NCI-H1436 treated with DMSO at 0.1 percent for 48 hours (cell line): ENCODE results near the gene CFAP299.
"Not testable (repeated sequence)": the region's sequence is repeated elsewhere in the genome, so short reads cannot be mapped to it uniquely, and the experiment has no call there.

Experiments used
- DNase-seq: peaks from one replicate; lab custom pipeline; 2025; lab: John Stamatoyannopoulos, UW

CFAP299 gene

GRCh38 chr4:80335554-80336358, at the start of gene CFAP299:
TSS of gene CFAP299 (plus strand) at chr4:80335730.
- DNase-seq, result peak; percentile 54

GRCh38 chr4:80286451-80286850, 49.1 kb upstream of the CFAP299 start:
- DNase-seq, result no peak

- DNase-seq, result not testable (repeated sequence)
Measured at GRCh38 chr4:80290665-80291064, 44.9 kb upstream of the CFAP299 start.

GRCh38 chr4:80294206-80294605, 41.3 kb upstream of the CFAP299 start:
- no peak for DNase-seq

GRCh38 chr4:80295336-80295735, 40.2 kb upstream of the CFAP299 start:
- no peak for DNase-seq

- DNase-seq, result no peak
Measured at GRCh38 chr4:80295826-80296225, 39.7 kb upstream of the CFAP299 start.

- no peak for DNase-seq
Measured at GRCh38 chr4:80301884-80302283, 33.6 kb upstream of the CFAP299 start.

- no peak for DNase-seq
Measured at GRCh38 chr4:80302616-80303223, 32.8 kb upstream of the CFAP299 start.

- DNase-seq, result no peak
Measured at GRCh38 chr4:80305466-80305865, 30.1 kb upstream of the CFAP299 start.

GRCh38 chr4:80306260-80306659, 29.3 kb upstream of the CFAP299 start:
- DNase-seq, result no peak

- peak; percentile 93 for DNase-seq
Measured at GRCh38 chr4:80307183-80307735, 28.3 kb upstream of the CFAP299 start.

- DNase-seq, result peak; percentile 79
Measured at GRCh38 chr4:80307774-80308465, 27.6 kb upstream of the CFAP299 start.

GRCh38 chr4:80308466-80308822, 27.1 kb upstream of the CFAP299 start:
- DNase-seq, result no peak

- no peak for DNase-seq
Measured at GRCh38 chr4:80309294-80310004, 26.1 kb upstream of the CFAP299 start.

- no peak for DNase-seq
Measured at GRCh38 chr4:80311130-80311529, 24.4 kb upstream of the CFAP299 start.

GRCh38 chr4:80312124-80312523, 23.4 kb upstream of the CFAP299 start:
- no peak for DNase-seq

- no peak for DNase-seq
Measured at GRCh38 chr4:80313627-80314026, 21.9 kb upstream of the CFAP299 start.

GRCh38 chr4:80315848-80316247, 19.7 kb upstream of the CFAP299 start:
- DNase-seq, result not testable (repeated sequence)

GRCh38 chr4:80321341-80321740, 14.2 kb upstream of the CFAP299 start:
- no peak for DNase-seq

- DNase-seq, result no peak
Measured at GRCh38 chr4:80321776-80322175, 13.8 kb upstream of the CFAP299 start.

- DNase-seq, result no peak
Measured at GRCh38 chr4:80322716-80323115, 12.8 kb upstream of the CFAP299 start.

GRCh38 chr4:80324171-80324570, 11.4 kb upstream of the CFAP299 start:
- no peak for DNase-seq
